GM19193 (cell line): ENCODE data around the gene NOC4L.

Experiments
- POLR2A ChIP-seq: IDR thresholded peaks from 4 replicates; pipeline ENCODE4 v1.6.1; 2011; ENCODE audit not compliant: insufficient read depth, insufficient read length; ENCODE audit errors: extremely low read depth

The NOC4L gene

GRCh38 chr12:132188916-132189325, 44.7 kb downstream of the NOC4L start:
- TF ChIP-seq POLR2A: no peak

GRCh38 chr12:132189378-132190011, 45.2 kb downstream of the NOC4L start:
- no peak for TF ChIP-seq POLR2A

DNA sequence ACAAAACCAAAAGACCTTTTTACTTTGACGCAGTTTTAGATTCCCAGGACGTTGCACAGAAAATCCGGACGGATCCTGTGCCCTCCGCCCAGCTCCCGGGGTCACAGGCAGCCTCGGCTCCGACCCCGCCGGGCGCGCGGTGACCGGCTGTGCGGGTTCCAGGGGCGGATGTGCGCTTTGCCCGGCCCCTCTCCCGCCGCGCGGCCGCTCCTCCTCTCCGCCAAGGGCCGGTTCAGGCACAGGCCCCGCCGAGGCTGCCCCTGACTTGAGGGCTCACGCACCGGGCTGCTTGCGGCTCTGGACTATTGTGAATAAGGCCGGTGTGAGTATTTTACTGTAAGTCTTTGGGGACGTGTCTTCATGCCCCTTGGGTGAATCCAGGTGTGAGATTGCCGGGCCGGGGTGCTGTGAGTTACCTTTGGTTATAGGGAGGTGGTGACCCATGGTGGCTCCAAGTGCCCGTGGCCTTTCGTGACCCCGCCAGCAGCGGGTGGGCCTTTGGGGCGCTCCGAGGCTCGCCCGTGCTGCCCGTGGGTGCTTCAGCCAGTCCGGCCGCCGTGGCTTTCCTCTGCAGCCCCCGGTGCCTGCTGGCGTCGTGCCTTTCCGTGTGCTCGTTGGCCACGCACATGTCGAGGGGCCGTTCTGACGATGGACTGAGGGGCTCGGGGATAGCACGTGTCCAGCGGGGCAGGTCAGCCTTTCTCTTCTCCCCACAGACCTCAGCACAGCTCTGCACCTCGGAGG, 45.9 kb downstream of the NOC4L start:
- TF ChIP-seq POLR2A: no peak

GRCh38 chr12:132190834-132191500, 46.7 kb downstream of the NOC4L start:
- no peak for TF ChIP-seq POLR2A

- no peak for TF ChIP-seq POLR2A
These were observed 47.7 kb downstream of the NOC4L start for GRCh38 chr12:132191715-132192553.

GRCh38 chr12:132194056-132194455, 49.8 kb downstream of the NOC4L start:
- no peak for TF ChIP-seq POLR2A

- TF ChIP-seq POLR2A: no peak
These were observed 50.3 kb downstream of the NOC4L start for GRCh38 chr12:132194556-132194955.

DNA sequence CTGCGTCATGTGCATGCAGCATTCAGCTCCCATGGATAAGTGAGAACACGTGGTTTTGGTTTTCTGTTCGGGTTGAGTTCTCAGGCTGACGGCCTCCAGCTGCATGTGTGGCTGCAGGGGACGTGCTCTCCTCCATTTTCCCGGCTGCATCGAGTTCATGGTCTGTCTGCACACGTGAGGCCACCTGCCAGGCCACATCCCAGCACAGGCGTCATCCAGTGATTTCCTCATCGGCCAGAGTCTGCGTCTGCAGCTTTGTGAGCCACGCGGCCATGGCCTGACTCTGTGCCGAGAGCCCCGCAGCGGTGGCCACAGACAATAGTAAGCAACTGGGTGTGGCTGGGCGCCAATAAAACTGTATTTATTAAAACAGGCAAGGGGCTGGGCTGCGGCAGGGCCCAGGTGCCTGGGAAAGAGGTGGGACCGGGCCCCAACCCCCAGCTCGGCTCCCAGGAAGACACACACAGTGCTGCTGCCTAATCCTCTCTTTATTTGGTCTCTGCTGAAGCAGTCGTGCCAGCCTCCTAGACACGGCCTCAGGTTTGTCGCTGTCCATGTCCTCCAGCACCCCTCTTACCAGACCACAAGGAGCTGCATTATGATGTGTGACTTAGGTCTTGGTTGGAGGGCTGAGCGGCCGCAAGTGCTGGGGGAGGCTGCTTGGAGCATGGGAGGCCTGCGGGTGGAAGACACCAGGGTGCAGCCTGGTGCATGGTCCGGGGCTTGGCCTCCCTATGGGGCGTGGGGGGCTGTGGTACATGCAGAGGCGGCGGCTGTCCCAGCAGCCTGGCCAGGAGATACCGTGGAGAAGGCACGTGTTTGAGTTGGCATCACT, 52.0 kb downstream of the NOC4L start:
- no peak for TF ChIP-seq POLR2A

DNA sequence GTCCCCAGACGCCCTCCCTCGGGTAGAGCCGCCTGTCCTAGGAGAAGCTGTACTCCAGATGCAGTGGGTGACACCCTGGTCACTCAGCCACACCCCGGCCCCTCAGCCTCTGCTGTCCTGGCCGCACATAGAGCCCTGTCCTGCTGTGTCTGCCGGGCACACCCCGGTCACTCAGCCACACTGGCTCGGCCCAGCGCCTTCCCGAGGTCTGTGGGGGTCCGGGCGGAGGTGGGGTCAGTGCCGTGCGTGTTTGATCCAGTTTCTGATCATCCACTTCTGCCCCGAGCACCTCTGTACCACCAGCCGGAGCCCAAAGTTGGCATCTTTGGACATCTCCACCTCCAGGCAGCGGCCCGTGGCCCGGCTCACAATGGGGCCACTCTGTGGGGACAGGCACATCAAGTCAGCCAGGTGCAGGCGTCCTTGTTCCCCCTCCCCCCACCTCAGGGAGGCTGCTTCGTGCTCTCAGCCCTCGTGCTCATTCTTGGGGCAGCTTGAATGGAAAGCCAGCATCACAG, 52.7 kb downstream of the NOC4L start:
- no peak for TF ChIP-seq POLR2A

GRCh38 chr12:132197581-132198354, 53.5 kb downstream of the NOC4L start:
- TF ChIP-seq POLR2A: no peak

DNA sequence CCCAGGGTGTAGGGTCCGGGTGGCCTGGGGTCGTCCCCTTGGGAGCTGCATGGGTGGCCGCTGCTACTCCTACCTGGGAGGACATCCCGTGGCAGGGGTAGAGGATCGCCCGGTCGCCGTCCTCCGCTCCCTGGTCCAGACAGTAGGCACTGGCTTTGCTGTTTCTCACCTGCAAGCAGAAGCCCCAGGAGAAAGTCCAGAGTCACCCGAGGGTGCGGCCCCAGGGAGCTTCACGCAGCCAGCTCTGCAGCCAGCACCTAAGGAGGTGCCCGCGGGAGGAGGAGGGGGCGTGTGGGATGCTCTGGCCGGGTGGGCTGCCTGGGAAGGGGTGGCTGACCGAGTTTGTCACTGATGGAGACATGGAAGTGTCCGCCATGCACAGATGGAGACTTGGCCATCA, 54.8 kb downstream of the NOC4L start:
- no peak for TF ChIP-seq POLR2A

DNA sequence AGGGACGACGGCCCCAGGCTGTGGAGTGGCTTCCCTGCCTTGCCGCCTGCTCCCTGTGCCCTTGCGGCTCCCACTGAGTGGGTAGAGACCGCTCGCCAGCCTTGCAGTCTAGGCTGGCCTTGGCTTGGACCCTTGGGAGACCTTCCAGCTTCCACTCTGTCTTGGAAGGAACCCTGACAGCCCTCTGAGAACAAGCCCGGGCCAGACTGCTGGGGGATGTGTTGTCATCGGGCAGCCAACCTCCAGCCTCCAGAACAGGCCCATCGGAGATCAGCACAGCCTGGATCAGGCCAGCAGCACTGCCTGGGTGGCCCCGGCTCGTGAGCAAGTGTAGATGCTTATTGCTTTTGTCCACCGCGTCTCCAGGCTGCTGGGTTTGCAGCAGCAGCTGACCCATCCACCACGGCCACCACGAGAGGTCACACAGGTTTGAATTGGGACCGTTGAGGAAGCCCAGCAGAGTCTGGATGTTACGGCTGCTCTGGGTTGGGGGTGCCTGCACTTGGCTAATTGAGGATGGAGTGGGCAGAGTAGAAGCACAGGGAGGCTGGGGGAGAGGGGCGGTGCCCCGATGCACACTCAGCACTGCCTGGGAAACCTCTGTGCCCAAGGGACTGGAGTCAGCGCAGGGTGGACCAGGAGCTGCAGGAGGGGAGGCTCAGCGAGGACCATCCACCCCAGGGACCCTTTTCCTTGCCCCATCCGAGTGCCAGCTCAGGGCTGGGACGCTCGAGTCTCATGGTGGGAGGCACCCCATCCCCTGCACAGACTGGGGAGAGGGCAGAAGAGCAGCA, 55.5 kb downstream of the NOC4L start:
- TF ChIP-seq POLR2A: no peak
